CD4-positive, alpha-beta memory T cell (primary cell): ENCODE data around the gene DGKZ. TPM values are rescaled to one million over a fixed set of nuclear protein-coding genes. Genes with fewer than 3 reads are reported as not detected.
A peak's percentile ranks its signal among the peaks of the same experiment; 100 is the strongest.

Source experiments
- CTCF ChIA-PET: fragments of 350-600 bp; sonication (Branson Sonifier 250); formaldehyde crosslinking; loops from one replicate; lab custom pipeline; 2021; ENCODE audit warnings: inconsistent platforms; ENCODE audit not compliant: partially characterized antibody; lab: Charles Lee
- POLR2A ChIA-PET: fragments of 350-600 bp; sonication (Branson Sonifier 250); formaldehyde crosslinking; loops from one replicate; lab custom pipeline; 2021; ENCODE audit not compliant: partially characterized antibody; lab: Charles Lee
- DNase-seq, 5 donors: peaks; one replicate each; pipeline versions ENCODE4 v3.0.0 to v3.0.0-alpha.2; 2020 to 2022; ENCODE audit warnings: mixed read lengths in 1 of 5
- H3K27ac ChIP-seq: one replicate; pipeline ENCODE4 v1.7.0; 2013; ENCODE audit warnings: low read depth, low read length
- H3K27me3 ChIP-seq: 2 replicates; pipeline ENCODE4 v1.7.0; 2013; ENCODE audit warnings: mild to moderate bottlenecking, low read length, moderate library complexity; ENCODE audit not compliant: insufficient read depth
- H3K36me3 ChIP-seq: 2 replicates; pipeline ENCODE4 v1.7.0; 2013; ENCODE audit warnings: mild to moderate bottlenecking, low read length, moderate library complexity; ENCODE audit not compliant: insufficient read depth
- H3K4me1 ChIP-seq: 2 replicates; pipeline ENCODE4 v1.7.0; 2013; ENCODE audit warnings: mild to moderate bottlenecking, low read length, moderate library complexity; ENCODE audit not compliant: insufficient read depth
- H3K4me3 ChIP-seq, 2 donors: one replicate each; pipeline ENCODE4 v1.7.0; 2013; ENCODE audit warnings: low read length in 2 of 2, mild to moderate bottlenecking in 1 of 2
- H3K9me3 ChIP-seq, 2 donors: one replicate each; pipeline ENCODE4 v1.7.0; 2013; ENCODE audit warnings: low read length in 2 of 2, control low read depth in 1 of 2; ENCODE audit not compliant: control insufficient read depth in 1 of 2
- H3K27ac Mint-ChIP-seq, 7 donors: one replicate each; pipeline ENCODE4 v1.8.0; 2020 to 2021; ENCODE audit warnings: mixed read lengths in 7 of 7, mild to moderate bottlenecking in 6 of 7, inconsistent platforms in 3 of 7, moderate library complexity in 3 of 7
- H3K27me3 Mint-ChIP-seq, 2 donors: one replicate each; pipeline ENCODE4 v1.8.0; 2020 to 2021; ENCODE audit warnings: mixed read lengths in 2 of 2
- H3K36me3 Mint-ChIP-seq, 2 donors: one replicate each; pipeline ENCODE4 v1.8.0; 2020 to 2021; ENCODE audit warnings: mixed read lengths in 2 of 2, inconsistent platforms in 1 of 2, mild to moderate bottlenecking in 1 of 2
- H3K4me1 Mint-ChIP-seq, 4 donors: one replicate each; pipeline ENCODE4 v1.8.0; 2020 to 2021; ENCODE audit warnings: mixed read lengths in 4 of 4, mild to moderate bottlenecking in 1 of 4
- H3K4me3 Mint-ChIP-seq, 8 donors: one replicate each; pipeline ENCODE4 v1.8.0; 2020 to 2021; ENCODE audit warnings: mixed read lengths in 8 of 8, mild to moderate bottlenecking in 7 of 8, moderate library complexity in 6 of 8, inconsistent platforms in 3 of 8
- H3K9me3 Mint-ChIP-seq, 8 donors: one replicate each; pipeline ENCODE4 v1.8.0; 2020 to 2021; ENCODE audit warnings: mixed read lengths in 8 of 8, mild to moderate bottlenecking in 5 of 8, inconsistent platforms in 3 of 8, moderate library complexity in 1 of 8
- intact Hi-C: fragments of 100-400 bp; cut with micrococcal nuclease; formaldehyde crosslinking; loops from one replicate; pipeline ENCODE4 v1.15.1; 2023
- polyA plus RNA-seq, 2 donors: library from polyadenylated mRNA; unstranded; fragments of 300-500 nt; fragmentation: Illumina TruSeq; gene quantifications; one replicate each; pipeline ENCODE4 v1.2.3, GENCODE V29; 2021
- total RNA-seq, 2 experiments: library from RNA; stranded (reverse); gene quantifications; one replicate each; pipeline ENCODE4 v1.2.3, GENCODE V29; 2021

DGKZ gene
- total and polyA plus RNA-seq, 4 experiments from 2014 or later, result 34.8 to 235 (median 154) TPM

DNA sequence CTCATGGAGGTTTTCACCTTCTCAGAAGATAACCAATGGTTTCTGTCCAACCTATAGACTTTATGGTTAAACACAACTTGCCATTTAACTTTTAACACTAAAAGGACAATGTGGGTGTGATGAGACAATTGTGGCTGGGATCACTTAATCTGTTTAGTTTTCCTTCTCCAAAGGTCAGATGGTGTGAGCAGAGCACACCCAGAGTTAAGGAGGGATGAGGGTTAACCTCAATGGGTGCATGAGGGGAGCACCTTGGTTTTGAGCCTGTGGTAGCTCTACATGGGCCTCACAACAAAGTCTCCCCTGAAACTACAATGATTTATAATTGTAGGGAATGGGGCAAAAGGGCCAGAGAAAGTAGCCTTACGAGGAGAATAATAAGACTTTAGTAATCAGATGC, 73.2 kb downstream of the DGKZ start:
- no peaks in the 10 kb centered on the region for H3K4me1 Mint-ChIP-seq
- no peak for DNase-seq
- Histone ChIP-seq H3K4me1 (no peaks in the 10 kb centered on the region), H3K27me3 (no peaks in the 10 kb centered on the region), H3K36me3 (peaks cover 49% of the 10 kb centered on the region), H3K4me3 (no peak overlapping the region), H3K9me3 (no peaks in the 10 kb centered on the region), H3K27ac (no peak overlapping the region)
- peaks cover 56 to 57% of the 10 kb centered on the region in 2 donors for H3K36me3 Mint-ChIP-seq
- POLR2A ChIA-PET, result interaction anchor here (0.7 kb wide), 1 partner anchor 26 kb away, joined by 3 read pairs; no protein-coding TSS in a partner anchor
- no peak overlapping the region for H3K4me3 Mint-ChIP-seq
- H3K27me3 Mint-ChIP-seq, result no peaks in the 10 kb centered on the region
- H3K9me3 Mint-ChIP-seq, result no peaks in the 10 kb centered on the region
- CTCF ChIA-PET, result no interaction called here
- intact Hi-C loops, result no loop called here
- peak overlapping the region in 1 of 7 donors; percentile 13 for H3K27ac Mint-ChIP-seq

DNA sequence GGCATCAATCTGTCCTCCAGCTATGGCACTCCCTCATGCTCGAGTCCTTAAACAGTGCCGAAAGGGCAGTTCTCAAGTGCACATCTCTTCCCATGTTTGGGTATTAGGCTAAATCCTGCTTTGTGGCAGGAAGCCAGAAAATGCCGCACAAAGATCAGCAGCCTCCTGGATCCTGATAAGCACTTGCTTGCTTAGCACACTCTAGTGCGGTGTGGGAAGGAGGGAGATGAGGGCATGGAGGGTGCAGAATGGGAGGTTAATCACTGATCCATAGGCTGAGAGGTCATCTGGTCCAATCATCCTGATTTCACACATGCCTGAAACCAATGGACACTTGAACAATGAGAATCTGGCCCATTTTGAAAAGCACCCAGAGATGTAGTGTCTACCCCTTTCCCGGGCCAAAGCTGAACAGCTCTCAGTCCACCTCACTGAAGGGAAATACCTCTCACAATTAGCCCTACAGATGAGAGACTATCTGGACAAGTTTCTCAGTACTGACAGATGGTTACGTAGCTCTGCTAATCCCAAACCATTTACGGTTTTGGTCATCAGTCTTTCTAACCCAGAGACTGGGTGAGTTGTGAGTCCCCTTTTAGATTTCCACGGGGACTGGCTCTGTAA, 74.1 kb downstream of the DGKZ start:
- H3K4me1 Mint-ChIP-seq, result no peaks in the 10 kb centered on the region
- peaks cover 50 to 55% of the 10 kb centered on the region in 2 donors for H3K36me3 Mint-ChIP-seq
- Histone ChIP-seq H3K27me3 (no peaks in the 10 kb centered on the region), H3K27ac (no peak overlapping the region), H3K9me3 (no peaks in the 10 kb centered on the region), H3K36me3 (peaks cover 42% of the 10 kb centered on the region), H3K4me1 (no peaks in the 10 kb centered on the region), H3K4me3 (no peak overlapping the region)
- ChIA-PET CTCF (no interaction called here), POLR2A (interaction anchor here (0.6 kb wide), 1 partner anchor 13 kb away, joined by 4 read pairs; no protein-coding TSS in a partner anchor)
- no peak for DNase-seq
- intact Hi-C loops, result no loop called here
- no peaks in the 10 kb centered on the region for H3K9me3 Mint-ChIP-seq
- H3K4me3 Mint-ChIP-seq, result no peak overlapping the region
- no peak overlapping the region for H3K27ac Mint-ChIP-seq
- H3K27me3 Mint-ChIP-seq, result no peaks in the 10 kb centered on the region

DNA sequence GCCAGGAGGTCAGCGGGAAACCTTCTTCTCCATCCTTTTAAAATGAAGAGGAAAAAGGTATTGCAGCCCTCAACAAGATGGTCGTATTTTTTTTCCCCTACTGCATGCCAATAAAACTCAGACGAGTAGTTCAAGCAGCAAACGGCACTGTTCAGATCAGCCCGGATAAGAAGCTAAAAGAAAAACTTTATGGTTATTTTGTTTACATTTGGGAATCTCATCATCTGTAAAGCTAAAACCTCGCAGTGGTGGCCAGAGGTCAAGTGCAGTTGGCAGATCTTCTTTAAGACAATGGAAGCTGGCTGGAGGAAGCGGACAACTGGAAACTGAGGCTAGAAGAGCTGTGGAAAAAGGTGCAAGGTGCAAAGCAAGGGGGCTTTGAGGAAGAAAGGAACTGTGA, 75.3 kb downstream of the DGKZ start:
- H3K9me3 Mint-ChIP-seq, result no peaks in the 10 kb centered on the region
- no peaks in the 10 kb centered on the region for H3K27me3 Mint-ChIP-seq
- Histone ChIP-seq H3K4me1 (no peaks in the 10 kb centered on the region), H3K27me3 (no peaks in the 10 kb centered on the region), H3K27ac (no peak overlapping the region), H3K4me3 (no peak overlapping the region), H3K36me3 (peaks cover 30% of the 10 kb centered on the region), H3K9me3 (no peaks in the 10 kb centered on the region)
- intact Hi-C loops, result no loop called here
- peaks cover 0 to 2% (median 0%) of the 10 kb centered on the region in 4 donors for H3K4me1 Mint-ChIP-seq
- H3K27ac Mint-ChIP-seq, result no peak overlapping the region
- POLR2A ChIA-PET, result no interaction called here
- DNase-seq, result no peak
- peaks cover 50 to 54% of the 10 kb centered on the region in 2 donors for H3K36me3 Mint-ChIP-seq
- CTCF ChIA-PET, result no interaction called here
- no peak overlapping the region for H3K4me3 Mint-ChIP-seq

DNA sequence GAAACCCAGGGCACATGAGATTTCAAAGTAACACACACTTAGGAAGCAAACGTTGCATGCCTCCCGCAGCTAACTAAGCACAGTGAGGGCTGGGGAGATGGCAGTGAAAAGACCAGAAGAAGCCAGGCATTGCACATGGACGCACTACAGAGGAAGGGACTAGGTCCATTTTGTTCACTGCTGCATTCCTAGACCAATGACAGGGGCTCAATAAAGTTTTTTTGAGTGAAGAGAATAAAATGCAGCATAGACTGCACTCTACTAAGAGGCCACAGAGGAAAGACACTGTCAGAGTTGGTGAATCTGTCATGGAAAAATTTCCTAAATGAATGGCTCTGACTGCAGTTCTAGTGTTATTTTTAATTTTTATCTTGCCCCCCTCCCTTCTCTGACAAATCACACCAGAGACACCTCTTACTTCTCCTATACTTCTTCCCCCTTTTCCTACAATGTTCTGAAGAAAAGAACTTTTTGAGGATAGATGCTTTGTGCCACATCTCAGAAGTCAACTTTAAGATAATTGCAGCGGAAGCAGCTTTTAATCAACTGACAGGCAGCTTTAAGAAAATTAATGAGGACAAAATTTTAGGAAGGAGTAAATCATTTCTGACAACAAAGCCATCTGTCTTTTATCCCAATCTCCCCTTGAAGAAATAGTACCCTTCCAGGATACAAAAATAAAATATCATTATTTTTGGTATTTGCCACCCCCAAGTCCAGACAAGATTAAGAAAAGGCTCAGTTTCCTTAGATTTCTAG, 79.1 kb downstream of the DGKZ start:
- POLR2A ChIA-PET, result no interaction called here
- peaks cover 0 to 2% (median 0%) of the 10 kb centered on the region in 4 donors for H3K4me1 Mint-ChIP-seq
- peaks cover 53 to 60% of the 10 kb centered on the region in 2 donors for H3K36me3 Mint-ChIP-seq

DNA sequence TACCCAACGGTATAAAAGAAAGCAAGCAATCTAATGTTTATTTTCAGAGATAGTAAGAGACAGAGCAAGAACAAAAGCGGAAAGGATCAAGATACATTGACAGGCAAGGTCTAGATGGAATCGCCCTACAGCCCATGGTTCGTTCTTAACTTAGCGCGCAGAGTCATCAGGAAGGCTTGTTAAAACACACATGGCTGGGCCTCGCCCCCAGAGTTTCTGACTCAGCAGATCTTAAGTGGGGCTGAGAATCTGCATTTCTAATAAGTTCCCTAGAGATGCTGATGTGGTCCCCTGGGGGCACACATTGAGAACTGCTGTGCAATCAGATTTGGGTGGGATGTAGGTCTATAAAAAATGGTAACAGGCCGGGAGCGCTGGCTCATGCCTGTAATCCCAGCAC, 80.1 kb downstream of the DGKZ start:
- POLR2A ChIA-PET, result no interaction called here
- H3K9me3 ChIP-seq, result no peaks in the 10 kb centered on the region
- peaks cover 27% of the 10 kb centered on the region for H3K36me3 ChIP-seq
- H3K27ac Mint-ChIP-seq, result peak overlapping the region in 1 of 7 donors; percentile 53
- intact Hi-C loops, result no loop called here
- H3K4me1 Mint-ChIP-seq, result peaks cover 0 to 2% (median 0%) of the 10 kb centered on the region in 4 donors
- H3K9me3 Mint-ChIP-seq, result no peaks in the 10 kb centered on the region
- H3K27ac ChIP-seq, result no peak overlapping the region
- no peak for DNase-seq
- no peaks in the 10 kb centered on the region for H3K27me3 ChIP-seq
- no peak overlapping the region for H3K4me3 Mint-ChIP-seq
- H3K27me3 Mint-ChIP-seq, result no peaks in the 10 kb centered on the region
- H3K36me3 Mint-ChIP-seq, result peaks cover 55 to 62% of the 10 kb centered on the region in 2 donors
- H3K4me1 ChIP-seq, result no peaks in the 10 kb centered on the region
- no peak overlapping the region for H3K4me3 ChIP-seq
- CTCF ChIA-PET, result no interaction called here

More for the DNA sequence above, 79.1 kb downstream of the DGKZ start:
- CTCF ChIA-PET, result no interaction called here
- Histone ChIP-seq H3K36me3 (peaks cover 32% of the 10 kb centered on the region), H3K27me3 (no peaks in the 10 kb centered on the region), H3K4me1 (no peaks in the 10 kb centered on the region), H3K4me3 (no peak overlapping the region), H3K27ac (no peak overlapping the region), H3K9me3 (no peaks in the 10 kb centered on the region)
- intact Hi-C loops, result no loop called here
- H3K9me3 Mint-ChIP-seq, result no peaks in the 10 kb centered on the region
- no peak for DNase-seq
- H3K27ac Mint-ChIP-seq, result no peak overlapping the region
- no peaks in the 10 kb centered on the region for H3K27me3 Mint-ChIP-seq
- H3K4me3 Mint-ChIP-seq, result no peak overlapping the region

DNA sequence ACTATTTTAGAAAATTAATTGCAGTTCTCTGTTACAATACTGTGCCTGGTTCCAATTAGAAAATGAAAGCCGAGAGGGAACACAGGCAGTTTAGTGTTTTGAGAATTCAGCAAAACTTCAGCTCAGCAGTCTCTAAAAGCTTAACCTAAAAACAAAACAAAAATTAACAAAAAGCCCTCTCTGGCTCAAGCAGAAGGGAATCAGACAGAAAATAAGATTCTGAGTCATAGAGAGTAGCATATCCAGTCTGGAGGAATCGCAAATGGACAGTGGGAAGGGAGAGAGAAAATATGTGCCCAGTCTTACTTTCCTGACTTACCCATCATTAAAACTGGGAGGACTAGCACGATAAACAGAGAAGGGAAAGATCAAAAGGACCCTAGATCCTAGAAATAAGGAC, 82.5 kb downstream of the DGKZ start:
- H3K27me3 Mint-ChIP-seq, result no peaks in the 10 kb centered on the region
- H3K36me3 Mint-ChIP-seq, result peaks cover 65% of the 10 kb centered on the region in 2 donors
- intact Hi-C loops, result no loop called here
- no peak overlapping the region for H3K4me3 Mint-ChIP-seq
- Histone ChIP-seq H3K4me3 (no peak overlapping the region), H3K27ac (no peak overlapping the region), H3K4me1 (no peaks in the 10 kb centered on the region), H3K27me3 (no peaks in the 10 kb centered on the region), H3K36me3 (peaks cover 35% of the 10 kb centered on the region), H3K9me3 (no peaks in the 10 kb centered on the region)
- CTCF ChIA-PET, result interaction anchor here (1.5 kb wide), 1 partner anchor 10 kb away, joined by 3 read pairs; no protein-coding TSS in a partner anchor
- POLR2A ChIA-PET, result no interaction called here
- no peaks in the 10 kb centered on the region for H3K9me3 Mint-ChIP-seq
- no peak overlapping the region for H3K27ac Mint-ChIP-seq
- peaks cover 0 to 2% (median 0%) of the 10 kb centered on the region in 4 donors for H3K4me1 Mint-ChIP-seq
- no peak for DNase-seq
